Cardiac muscle cell (in vitro differentiated cells and primary cell): ENCODE data around the gene ERBB4. TPM values are rescaled to one million over a fixed set of nuclear protein-coding genes. Genes with fewer than 3 reads are reported as not detected.

ENCODE experiments used
- DNase-seq, 2 donors: peaks; one replicate each; pipeline versions ENCODE4 v3.0.0 to v3.0.0-alpha.2; 2010 to 2017; ENCODE audit warnings: low read depth in 1 of 2, low spot score in 1 of 2
- H3K27ac ChIP-seq: fragments of 200-600 bp; sonication (generic); 2 replicates; pipeline ENCODE4 v1.5.1; 2016
- H3K27me3 ChIP-seq: fragments of 200-600 bp; sonication (generic); 2 replicates; pipeline ENCODE4 v1.6.0; 2016; ENCODE audit warnings: control low read depth
- H3K36me3 ChIP-seq: fragments of 200-600 bp; sonication (generic); 2 replicates; pipeline ENCODE4 v1.5.1; 2016; ENCODE audit warnings: control low read depth
- H3K4me1 ChIP-seq: fragments of 200-600 bp; sonication (generic); 2 replicates; pipeline ENCODE4 v1.8.1; 2017; ENCODE audit warnings: low read depth, mild to moderate bottlenecking, mixed run types
- H3K4me3 ChIP-seq: fragments of 200-600 bp; sonication (generic); 2 replicates; pipeline ENCODE4 v1.5.1; 2016; ENCODE audit warnings: mild to moderate bottlenecking
- H3K9me3 ChIP-seq: fragments of 200-600 bp; sonication (generic); 2 replicates; pipeline ENCODE4 v1.5.1; 2017; ENCODE audit warnings: low read depth, mild to moderate bottlenecking, control low read depth
- polyA plus RNA-seq: library from polyadenylated mRNA; unstranded; fragments of >200 nt; fragmentation: Nextera tagmentation; extraction: Ambion mirVana; gene quantifications from 2 replicates; pipeline ENCODE4 v1.2.1, GENCODE V29; 2016
- total RNA-seq: library from RNA; depleted of rRNA; stranded (reverse); fragments of >200 nt; gene quantifications from 2 replicates; pipeline ENCODE4 v1.2.3, GENCODE V29; 2016
- TF ChIP-seq, protein P1 (sequence below): IDR thresholded peaks from 2 replicates; pipeline ENCODE4 v1.5.1; 2012; ENCODE audit warnings: low read depth, mild to moderate bottlenecking, low read length

Gene ERBB4
- total and polyA plus RNA-seq, 2 experiments from 2014 or later, result 38.1 to 42.1 TPM

DNA sequence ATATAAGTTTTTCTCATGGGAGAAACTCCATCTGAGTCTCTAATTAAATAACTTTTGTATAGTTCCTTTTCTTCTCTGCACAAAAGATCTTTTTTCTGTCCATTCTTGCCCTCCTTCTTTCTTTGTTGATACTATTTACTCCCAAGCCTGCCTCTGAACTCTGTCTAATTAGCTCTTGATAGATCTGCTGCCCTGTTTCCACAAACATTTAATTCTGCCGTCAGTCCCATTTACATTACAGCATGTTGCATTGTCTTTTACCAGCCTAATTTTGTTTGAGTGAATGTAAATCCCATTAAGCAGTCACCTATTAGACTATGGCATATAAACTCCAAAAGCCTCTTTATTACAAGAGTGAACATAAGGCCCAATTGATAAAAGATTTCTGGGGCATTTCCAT, 254.4 kb downstream of the ERBB4 start:
- Histone ChIP-seq H3K36me3 (no peaks in the 10 kb centered on the region), H3K27me3 (no peaks in the 10 kb centered on the region), H3K4me1 (peaks cover 6% of the 10 kb centered on the region), H3K9me3 (no peaks in the 10 kb centered on the region), H3K4me3 (no peak overlapping the region), H3K27ac (no peak overlapping the region)
- TF ChIP-seq, protein P1, sequence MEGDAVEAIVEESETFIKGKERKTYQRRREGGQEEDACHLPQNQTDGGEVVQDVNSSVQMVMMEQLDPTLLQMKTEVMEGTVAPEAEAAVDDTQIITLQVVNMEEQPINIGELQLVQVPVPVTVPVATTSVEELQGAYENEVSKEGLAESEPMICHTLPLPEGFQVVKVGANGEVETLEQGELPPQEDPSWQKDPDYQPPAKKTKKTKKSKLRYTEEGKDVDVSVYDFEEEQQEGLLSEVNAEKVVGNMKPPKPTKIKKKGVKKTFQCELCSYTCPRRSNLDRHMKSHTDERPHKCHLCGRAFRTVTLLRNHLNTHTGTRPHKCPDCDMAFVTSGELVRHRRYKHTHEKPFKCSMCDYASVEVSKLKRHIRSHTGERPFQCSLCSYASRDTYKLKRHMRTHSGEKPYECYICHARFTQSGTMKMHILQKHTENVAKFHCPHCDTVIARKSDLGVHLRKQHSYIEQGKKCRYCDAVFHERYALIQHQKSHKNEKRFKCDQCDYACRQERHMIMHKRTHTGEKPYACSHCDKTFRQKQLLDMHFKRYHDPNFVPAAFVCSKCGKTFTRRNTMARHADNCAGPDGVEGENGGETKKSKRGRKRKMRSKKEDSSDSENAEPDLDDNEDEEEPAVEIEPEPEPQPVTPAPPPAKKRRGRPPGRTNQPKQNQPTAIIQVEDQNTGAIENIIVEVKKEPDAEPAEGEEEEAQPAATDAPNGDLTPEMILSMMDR, result no peak
- DNase-seq, result no peak

DNA sequence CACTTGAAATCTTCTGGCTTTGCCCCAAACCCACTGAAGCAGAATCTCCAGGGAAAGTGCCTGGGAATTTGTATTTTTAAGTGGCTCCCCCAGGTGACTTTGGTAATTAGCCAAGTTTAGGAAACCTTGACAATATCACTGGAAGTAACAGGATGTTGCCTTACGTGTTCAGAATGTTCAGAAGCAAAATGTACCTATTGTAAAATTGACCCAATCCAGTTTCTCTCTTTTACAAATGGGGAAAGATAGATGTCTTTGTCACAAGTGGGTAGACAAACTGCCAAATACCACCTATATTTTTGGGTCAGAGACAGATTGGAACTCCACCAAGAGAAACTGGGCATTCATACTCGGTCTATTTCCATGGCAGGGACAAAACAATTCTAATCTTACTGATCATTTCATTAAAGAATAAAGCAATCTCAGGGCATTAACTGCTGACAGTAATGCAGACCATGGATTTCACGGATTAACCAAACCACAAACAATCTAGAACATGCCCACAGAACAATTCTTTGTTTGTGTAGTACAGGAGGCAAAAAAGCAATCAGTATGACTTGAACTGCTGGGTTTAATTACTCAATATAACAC, 255.8 kb downstream of the ERBB4 start:
- no peak overlapping the region for H3K4me3 ChIP-seq
- TF ChIP-seq, protein P1, result no peak

DNA sequence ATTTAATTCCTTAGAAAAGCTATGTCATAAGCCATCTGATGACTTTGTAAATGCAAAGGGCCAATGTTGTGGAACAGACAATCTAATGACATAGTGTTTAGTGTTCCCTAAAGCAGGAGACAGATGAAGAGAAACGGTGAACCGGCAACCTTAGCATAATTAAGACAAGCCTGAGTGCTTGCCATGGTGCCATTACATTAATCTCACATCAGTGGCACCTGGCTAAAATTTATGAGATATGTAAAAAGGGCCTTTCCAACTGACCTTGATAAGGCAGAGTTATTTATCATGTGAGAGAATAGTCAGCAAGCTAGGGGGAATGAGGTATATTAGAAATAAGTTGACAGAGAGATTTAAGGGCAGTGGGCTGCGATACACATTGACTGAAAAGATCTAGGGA, 261.8 kb downstream of the ERBB4 start:
- TF ChIP-seq, protein P1, result no peak
- H3K36me3 ChIP-seq, result no peaks in the 10 kb centered on the region
- H3K4me1 ChIP-seq, result peaks cover 14% of the 10 kb centered on the region
- H3K9me3 ChIP-seq, result no peaks in the 10 kb centered on the region
- DNase-seq, result no peak
- H3K27ac ChIP-seq, result no peak overlapping the region
- no peak overlapping the region for H3K4me3 ChIP-seq
- H3K27me3 ChIP-seq, result no peaks in the 10 kb centered on the region

More for the DNA sequence above, 255.8 kb downstream of the ERBB4 start:
- Histone ChIP-seq H3K9me3 (no peaks in the 10 kb centered on the region), H3K27me3 (no peaks in the 10 kb centered on the region), H3K27ac (no peak overlapping the region), H3K36me3 (no peaks in the 10 kb centered on the region), H3K4me1 (peaks cover 6% of the 10 kb centered on the region)
- DNase-seq, result no peak

DNA sequence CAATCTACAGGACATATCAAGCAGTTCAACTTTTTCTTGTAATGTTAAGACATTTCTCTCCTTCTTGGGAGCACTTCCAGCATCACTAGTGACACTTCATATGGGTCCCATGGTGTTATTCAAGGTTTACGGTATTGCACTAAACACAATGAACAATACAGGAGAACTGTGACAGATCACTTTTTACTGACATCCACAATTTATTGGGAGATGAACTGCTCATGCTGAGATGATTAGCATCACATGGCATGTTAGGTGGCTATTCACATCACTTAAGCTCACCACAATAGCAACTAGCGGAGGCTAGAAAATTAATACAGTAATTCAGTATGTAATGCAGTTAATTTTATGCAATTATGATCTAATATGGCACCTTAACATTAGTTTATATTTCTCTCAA, 264.4 kb downstream of the ERBB4 start:
- DNase-seq, result no peak
- Histone ChIP-seq H3K36me3 (no peaks in the 10 kb centered on the region), H3K9me3 (no peaks in the 10 kb centered on the region), H3K4me1 (peaks cover 20% of the 10 kb centered on the region), H3K4me3 (no peak overlapping the region), H3K27ac (no peak overlapping the region), H3K27me3 (no peaks in the 10 kb centered on the region)
- TF ChIP-seq, protein P1, result no peak

DNA sequence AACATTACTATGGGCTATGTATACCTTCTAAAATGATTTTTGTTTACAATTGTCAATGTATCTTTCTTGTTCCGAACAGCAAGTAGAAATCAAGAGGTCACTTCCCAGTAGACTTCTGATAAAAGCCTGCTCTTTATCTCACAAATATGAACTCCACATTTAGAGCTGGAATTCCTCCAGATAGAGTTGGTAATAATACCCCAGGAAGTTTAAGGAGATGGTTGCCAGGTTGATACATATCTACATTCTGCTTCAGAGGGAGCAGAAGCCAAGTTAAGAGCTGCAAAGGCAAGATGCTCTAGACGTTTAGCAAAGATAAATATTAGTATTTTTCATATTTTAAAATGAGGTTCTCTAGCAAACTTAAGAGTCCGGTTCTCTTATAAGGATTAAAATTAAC, 267.0 kb downstream of the ERBB4 start:
- Histone ChIP-seq H3K9me3 (no peaks in the 10 kb centered on the region), H3K27me3 (no peaks in the 10 kb centered on the region), H3K4me3 (no peak overlapping the region), H3K27ac (no peak overlapping the region), H3K4me1 (peaks cover 25% of the 10 kb centered on the region), H3K36me3 (no peaks in the 10 kb centered on the region)
- TF ChIP-seq, protein P1, result no peak
- DNase-seq, result no peak
